Spleen (tissue), 7 donors: ENCODE results near the gene CRYL1.

Experiments used
- CTCF ChIP-seq, 11 experiments: fragments of 200-600 bp in 7 of 11; fragments of 450-650 bp in 4 of 11; sonication (generic) in 4 of 11; IDR thresholded peaks in 8 of 11; conservative IDR thresholded peaks in 3 of 11; 1 replicate in 7 of 11; 2 replicates in 4 of 11; pipeline versions ENCODE4 v1.4.0 to v1.8.0; 2016 to 2021; ENCODE audit warnings: antibody characterized with exemption in 11 of 11, inconsistent platforms in 4 of 11, mild to moderate bottlenecking in 1 of 11
- POLR2A ChIP-seq, 3 donors: fragments of 450-650 bp; IDR thresholded peaks; one replicate each; pipeline ENCODE4 v1.5.1; 2017; ENCODE audit warnings: antibody characterized with exemption in 3 of 3, mild to moderate bottlenecking in 1 of 3
- donor health status: DM: no; HTN: no; CAD: no; lungs with moderate emphysema.
- donor health status: DM: no; HTN: no; CAD: no.
- donor health status: DM: no; HTN: no; CAD: no.

- TF ChIP-seq CTCF (IDR thresholded peaks at IDR 0.05 in 8 of 11, conservative IDR thresholded peaks at IDR 0.05 in 3 of 11) (no peak), POLR2A (IDR thresholded peaks at IDR 0.05) (no peak)
These were observed 5.8 kb downstream of the CRYL1 start for GRCh38 chr13:20519875-20520274.
